Osteoblast (primary cell): ENCODE data around the gene GNAL. TPM values are rescaled to one million over a fixed set of nuclear protein-coding genes. Genes with fewer than 3 reads are reported as not detected.

Experiments used
- DNase-seq: peaks from one replicate; pipeline ENCODE4 v3.0.0; 2011; ENCODE audit warnings: low spot score, mixed read lengths; ENCODE audit not compliant: insufficient read length; ENCODE audit errors: missing footprints
- H2AFZ ChIP-seq: 2 replicates; pipeline ENCODE4 v1.6.0; 2011; ENCODE audit warnings: mild to moderate bottlenecking, low read length
- H3K27ac ChIP-seq: 2 replicates; pipeline ENCODE4 v1.5.1; 2011; ENCODE audit warnings: mild to moderate bottlenecking, low read depth, low read length, moderate library complexity
- H3K27me3 ChIP-seq: 2 replicates; pipeline ENCODE4 v1.6.0; 2012; ENCODE audit warnings: mild to moderate bottlenecking, control low read depth, inconsistent platforms, low read length, moderate library complexity; ENCODE audit not compliant: insufficient read depth
- H3K36me3 ChIP-seq: 2 replicates; pipeline ENCODE4 v1.5.1; 2011; ENCODE audit warnings: mild to moderate bottlenecking, low read length, control low read depth, moderate library complexity; ENCODE audit not compliant: insufficient read depth
- H3K4me1 ChIP-seq: 2 replicates; pipeline ENCODE4 v1.5.1; 2011; ENCODE audit warnings: mild to moderate bottlenecking, low read length, control low read depth, moderate library complexity; ENCODE audit not compliant: insufficient read depth
- H3K4me2 ChIP-seq: 2 replicates; pipeline ENCODE4 v1.6.0; 2011; ENCODE audit warnings: mild to moderate bottlenecking, low read length; ENCODE audit not compliant: insufficient read depth
- H3K4me3 ChIP-seq: fragments of 200-600 bp; sonication (generic); 3 replicates; pipeline ENCODE4 v1.5.1; 2012; ENCODE audit warnings: mild to moderate bottlenecking, low read length, inconsistent platforms; ENCODE audit not compliant: insufficient read depth
- H3K79me2 ChIP-seq: 2 replicates; pipeline ENCODE4 v1.6.0; 2012; ENCODE audit warnings: mild to moderate bottlenecking, low read length, control low read depth, inconsistent platforms; ENCODE audit not compliant: insufficient read depth
- H3K9me3 ChIP-seq: 2 replicates; pipeline ENCODE4 v1.5.1; 2011; ENCODE audit warnings: low read depth, low read length, control low read depth
- H4K20me1 ChIP-seq: 2 replicates; pipeline ENCODE4 v1.6.0; 2012; ENCODE audit warnings: mild to moderate bottlenecking, low read length, control low read depth; ENCODE audit not compliant: insufficient read depth
- CTCF ChIP-seq: IDR thresholded peaks from 2 replicates; pipeline ENCODE4 v1.5.1; 2011; ENCODE audit warnings: mild to moderate bottlenecking, low read depth, low read length, moderate library complexity; ENCODE audit errors: extremely low read depth
- total RNA-seq: library from RNA; depleted of rRNA; stranded (reverse); fragments of >200 nt; gene quantifications from 2 replicates; pipeline ENCODE4 v1.2.3, GENCODE V29; 2012

Gene GNAL
- total RNA-seq, 1 donor, result 0.72 TPM

GRCh38 chr18:11923450-11923849 lies 234.4 kb downstream of the GNAL start:
- no peaks in the 10 kb centered on the region for H3K79me2 ChIP-seq
- no peak for TF ChIP-seq CTCF

DNA sequence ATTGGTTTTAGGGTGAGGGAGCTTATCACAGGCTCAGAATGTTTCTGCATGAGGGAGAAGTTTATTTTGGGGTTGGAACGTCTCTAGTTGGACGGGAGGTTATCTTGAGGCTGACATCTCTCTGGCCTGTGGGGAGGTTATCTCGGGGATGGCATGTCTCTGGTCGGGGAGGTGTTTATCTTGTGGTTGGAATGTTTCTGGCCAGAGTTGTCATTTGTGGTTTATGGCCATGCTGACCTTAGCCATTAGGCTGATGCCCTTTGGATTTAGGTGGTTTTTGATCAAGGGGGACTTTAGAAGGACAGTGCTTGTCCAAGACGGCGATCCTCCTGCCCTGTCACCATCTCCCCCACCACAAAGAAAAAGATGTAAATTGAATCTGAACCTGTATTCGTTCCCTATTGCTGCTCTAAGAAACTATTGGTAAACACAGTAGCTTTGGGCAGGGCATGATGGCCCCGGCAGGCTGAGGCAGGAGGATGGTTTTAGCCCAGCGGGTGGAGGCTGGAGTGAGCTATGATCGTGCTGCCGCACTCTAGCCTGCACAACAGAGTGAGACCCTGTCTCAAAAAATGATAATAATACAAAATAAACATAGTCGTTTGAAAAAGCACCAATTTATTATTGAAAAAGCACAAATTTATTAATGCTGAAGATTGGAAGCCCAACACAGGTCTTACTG lies 236.9 kb downstream of the GNAL start:
- TF ChIP-seq CTCF, result no peak
- DNase-seq, result no peak
- H3K4me2 ChIP-seq, result no peak overlapping the region

More at GRCh38 chr18:11923450-11923849, 234.4 kb downstream of the GNAL start:
- H4K20me1 ChIP-seq, result no peaks in the 10 kb centered on the region
- no peak for DNase-seq
- H3K4me3 ChIP-seq, result no peak overlapping the region
- no peaks in the 10 kb centered on the region for H3K27me3 ChIP-seq
- no peaks in the 10 kb centered on the region for H3K4me1 ChIP-seq
- H3K36me3 ChIP-seq, result no peaks in the 10 kb centered on the region
- no peak overlapping the region for H3K27ac ChIP-seq
- H2AFZ ChIP-seq, result no peak overlapping the region
- no peak overlapping the region for H3K4me2 ChIP-seq
- H3K9me3 ChIP-seq, result no peaks in the 10 kb centered on the region

GRCh38 chr18:11927497-11927896 lies 238.4 kb downstream of the GNAL start:
- TF ChIP-seq CTCF, result no peak
- no peak overlapping the region for H3K27ac ChIP-seq
- no peaks in the 10 kb centered on the region for H4K20me1 ChIP-seq
- no peaks in the 10 kb centered on the region for H3K79me2 ChIP-seq
- no peaks in the 10 kb centered on the region for H3K36me3 ChIP-seq
- H2AFZ ChIP-seq, result no peak overlapping the region
- H3K4me2 ChIP-seq, result no peak overlapping the region
- no peak for DNase-seq
- H3K9me3 ChIP-seq, result no peaks in the 10 kb centered on the region
- no peak overlapping the region for H3K4me3 ChIP-seq
- no peaks in the 10 kb centered on the region for H3K4me1 ChIP-seq
- no peaks in the 10 kb centered on the region for H3K27me3 ChIP-seq

More for the DNA sequence above, 236.9 kb downstream of the GNAL start:
- H3K9me3 ChIP-seq, result no peaks in the 10 kb centered on the region
- no peaks in the 10 kb centered on the region for H3K79me2 ChIP-seq
- no peak overlapping the region for H3K4me3 ChIP-seq
- no peaks in the 10 kb centered on the region for H3K36me3 ChIP-seq
- H2AFZ ChIP-seq, result no peak overlapping the region
- H3K27me3 ChIP-seq, result no peaks in the 10 kb centered on the region
- H3K27ac ChIP-seq, result no peak overlapping the region
- H4K20me1 ChIP-seq, result no peaks in the 10 kb centered on the region
- no peaks in the 10 kb centered on the region for H3K4me1 ChIP-seq

- no peaks in the 10 kb centered on the region for H3K36me3 ChIP-seq
- H3K27me3 ChIP-seq, result no peaks in the 10 kb centered on the region
- no peaks in the 10 kb centered on the region for H4K20me1 ChIP-seq
- DNase-seq, result no peak
- no peak overlapping the region for H3K4me2 ChIP-seq
- no peak overlapping the region for H2AFZ ChIP-seq
- H3K27ac ChIP-seq, result no peak overlapping the region
- TF ChIP-seq CTCF, result no peak
- H3K4me3 ChIP-seq, result no peak overlapping the region
- H3K9me3 ChIP-seq, result no peaks in the 10 kb centered on the region
- H3K4me1 ChIP-seq, result no peaks in the 10 kb centered on the region
- no peaks in the 10 kb centered on the region for H3K79me2 ChIP-seq
Observed at GRCh38 chr18:11932393-11932792, 243.3 kb downstream of the GNAL start.

Other genes with a start within 250 kb of the GNAL start
- gene SLC35G4, start 79.7 kb upstream of the GNAL start, total RNA-seq, result not detected in 2 replicates
- gene CHMP1B, start 162.1 kb downstream of the GNAL start, total RNA-seq, result 59.8 and 63.7 TPM in 2 replicates
- 38.0 and 44.5 TPM in 2 replicates for gene MPPE1, start 219.1 kb downstream of the GNAL start, total RNA-seq